Fibroblast of upper back skin (primary cell): Measurements from ENCODE around the gene NLK.

Experiments
- DNase-seq: peaks from one replicate; pipeline ENCODE4 v3.0.0-alpha.2; 2013

Gene NLK

DNA sequence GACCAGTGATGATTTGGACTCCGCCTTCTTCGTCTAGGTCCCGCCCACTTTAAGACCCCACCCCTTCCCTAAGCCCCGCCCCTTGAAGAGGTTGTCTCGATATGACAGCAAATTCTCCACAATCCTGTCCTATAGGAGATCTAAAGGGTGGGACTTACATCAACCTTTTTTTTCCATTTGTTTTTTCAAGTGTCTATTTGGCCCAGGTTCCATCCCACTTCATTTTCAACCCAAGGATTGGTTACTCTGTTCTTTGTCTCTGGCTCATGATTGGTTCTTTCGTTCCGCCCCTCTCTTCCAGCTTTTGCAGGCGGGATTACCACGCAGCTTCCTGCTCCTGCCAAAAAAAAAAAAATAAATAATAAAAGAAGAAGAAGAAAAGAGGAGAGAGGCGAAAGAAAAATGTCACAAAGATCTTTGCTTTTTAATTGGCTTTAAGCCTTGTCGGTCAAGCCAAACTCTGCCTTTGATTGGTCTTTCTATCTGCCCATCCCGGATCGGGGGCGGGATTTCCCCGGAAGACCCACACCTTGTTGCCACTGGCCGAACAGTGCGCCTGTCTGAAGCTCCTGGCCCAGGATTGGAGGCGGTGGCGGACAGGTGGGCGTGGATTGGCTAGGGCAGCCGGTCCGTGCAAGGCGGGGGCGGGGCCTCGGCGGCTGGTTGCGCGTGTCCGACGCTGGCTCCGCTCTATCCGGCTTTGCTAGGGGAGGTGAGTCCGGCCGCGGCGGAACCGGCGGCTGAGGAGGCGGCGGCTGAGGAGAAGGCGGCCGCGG is 1.2 kb upstream of the NLK start:
- peak; percentile 100 for DNase-seq

DNA sequence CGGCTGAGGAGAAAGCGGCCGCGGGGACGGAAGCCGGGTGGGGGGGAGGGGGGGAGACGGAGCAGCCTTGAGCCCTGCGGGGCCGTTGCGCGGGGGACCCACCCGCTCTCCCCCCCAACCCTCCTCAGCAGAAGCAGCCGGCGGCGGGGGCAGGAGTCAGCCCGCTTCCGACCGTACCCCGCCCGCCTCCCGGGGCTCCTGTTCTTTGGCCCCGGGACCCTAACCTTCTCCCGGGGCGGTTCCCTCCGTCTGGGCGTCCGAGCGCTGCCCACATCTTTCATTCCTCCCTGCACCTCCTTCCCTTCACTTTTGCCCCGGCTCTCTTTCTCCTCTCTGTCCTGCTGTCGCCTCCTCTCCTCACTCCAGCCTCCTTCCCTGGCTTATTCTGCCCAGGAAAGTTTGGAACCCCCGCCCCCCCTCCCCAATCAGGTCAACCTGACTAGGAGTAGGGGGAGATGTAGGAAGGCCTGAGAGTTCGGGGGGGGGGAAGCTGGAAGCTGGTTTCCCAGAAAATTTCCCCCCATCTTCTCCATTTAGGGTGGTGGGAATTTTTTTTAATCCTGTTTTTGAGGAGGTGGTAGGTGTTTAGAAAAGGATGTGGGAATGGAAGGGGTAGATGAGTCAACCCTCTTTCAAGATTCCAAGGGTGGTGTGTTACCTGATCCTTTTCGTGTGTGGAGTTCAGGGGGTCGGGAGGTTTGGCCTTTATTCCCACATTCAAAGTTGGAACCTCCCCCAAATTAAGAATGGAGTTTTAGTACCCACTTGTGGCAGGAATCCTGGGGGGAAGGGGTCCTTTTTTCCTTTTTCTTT is 427 bp upstream of the NLK start:
- no peak for DNase-seq

DNA sequence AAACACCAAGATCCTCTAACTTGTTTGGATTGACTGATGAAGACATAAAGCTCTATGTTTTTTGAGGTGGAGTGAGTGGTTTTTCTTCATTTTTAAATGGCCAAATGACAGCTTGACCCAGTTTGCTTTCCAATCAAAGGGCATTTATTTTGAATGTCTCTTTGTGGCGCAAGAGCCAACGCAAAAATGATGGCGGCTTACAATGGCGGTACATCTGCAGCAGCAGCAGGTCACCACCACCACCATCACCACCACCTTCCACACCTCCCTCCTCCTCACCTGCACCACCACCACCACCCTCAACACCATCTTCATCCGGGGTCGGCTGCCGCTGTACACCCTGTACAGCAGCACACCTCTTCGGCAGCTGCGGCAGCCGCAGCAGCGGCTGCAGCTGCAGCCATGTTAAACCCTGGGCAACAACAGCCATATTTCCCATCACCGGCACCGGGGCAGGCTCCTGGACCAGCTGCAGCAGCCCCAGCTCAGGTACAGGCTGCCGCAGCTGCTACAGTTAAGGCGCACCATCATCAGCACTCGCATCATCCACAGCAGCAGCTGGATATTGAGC is 329 bp downstream of the NLK start:
- no peak for DNase-seq

DNA sequence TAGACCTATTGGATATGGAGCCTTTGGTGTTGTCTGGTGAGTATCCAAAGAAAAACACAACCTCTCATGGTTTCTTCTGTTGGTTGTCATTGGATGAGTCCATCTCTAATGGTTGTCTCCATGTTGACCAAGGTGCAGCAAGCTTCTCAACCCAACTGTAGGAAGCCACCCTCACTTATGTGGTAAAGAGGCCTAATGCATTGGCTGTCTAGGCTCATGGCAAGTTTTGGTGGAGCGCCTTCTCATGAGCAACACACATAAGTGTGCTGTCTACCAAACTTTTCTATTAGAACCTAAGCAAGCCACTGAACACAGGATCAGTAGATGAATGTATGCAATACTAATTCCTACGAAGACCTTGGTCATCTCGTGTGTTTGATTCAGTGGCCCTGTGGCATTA is 819 bp downstream of the NLK start:
- no peak for DNase-seq

DNA sequence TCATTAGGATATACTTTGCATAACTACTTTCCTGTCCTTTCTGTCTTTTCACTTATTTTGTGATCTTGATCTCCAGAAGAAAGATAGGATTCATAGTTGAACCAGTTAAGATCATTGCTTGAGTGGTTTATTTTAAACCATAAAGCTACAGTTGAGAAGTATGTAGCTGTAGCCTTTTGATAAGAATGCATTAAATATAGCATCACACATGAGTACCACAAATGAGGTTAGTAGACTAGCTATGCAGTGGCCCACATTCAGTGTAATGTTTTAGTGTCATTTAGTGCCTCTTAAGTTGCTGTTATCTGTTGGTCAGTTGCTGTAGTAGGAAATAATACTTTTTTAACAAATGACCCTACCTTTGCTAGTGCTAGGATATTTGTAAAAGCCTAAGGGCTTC is 1.3 kb downstream of the NLK start:
- no peak for DNase-seq

DNA sequence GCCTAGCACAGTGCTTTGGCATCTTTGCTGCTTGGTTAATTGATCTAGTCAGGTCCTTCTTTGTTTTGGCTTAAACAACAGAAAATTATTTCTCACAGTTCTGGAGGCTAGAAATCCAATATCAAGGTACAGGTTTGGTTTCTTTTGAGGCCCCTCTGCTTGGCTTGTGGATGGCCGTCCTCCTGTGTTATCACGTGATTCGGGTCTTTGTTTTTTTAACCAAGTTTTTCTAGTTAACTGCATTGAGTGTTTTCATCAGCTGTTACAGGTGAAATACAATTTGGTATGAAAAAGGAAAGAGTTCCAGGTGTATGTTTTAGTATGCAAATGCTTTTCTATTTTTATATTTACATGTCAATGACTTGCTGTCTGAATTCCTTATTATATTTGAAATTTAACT is 2.8 kb downstream of the NLK start:
- no peak for DNase-seq

DNA sequence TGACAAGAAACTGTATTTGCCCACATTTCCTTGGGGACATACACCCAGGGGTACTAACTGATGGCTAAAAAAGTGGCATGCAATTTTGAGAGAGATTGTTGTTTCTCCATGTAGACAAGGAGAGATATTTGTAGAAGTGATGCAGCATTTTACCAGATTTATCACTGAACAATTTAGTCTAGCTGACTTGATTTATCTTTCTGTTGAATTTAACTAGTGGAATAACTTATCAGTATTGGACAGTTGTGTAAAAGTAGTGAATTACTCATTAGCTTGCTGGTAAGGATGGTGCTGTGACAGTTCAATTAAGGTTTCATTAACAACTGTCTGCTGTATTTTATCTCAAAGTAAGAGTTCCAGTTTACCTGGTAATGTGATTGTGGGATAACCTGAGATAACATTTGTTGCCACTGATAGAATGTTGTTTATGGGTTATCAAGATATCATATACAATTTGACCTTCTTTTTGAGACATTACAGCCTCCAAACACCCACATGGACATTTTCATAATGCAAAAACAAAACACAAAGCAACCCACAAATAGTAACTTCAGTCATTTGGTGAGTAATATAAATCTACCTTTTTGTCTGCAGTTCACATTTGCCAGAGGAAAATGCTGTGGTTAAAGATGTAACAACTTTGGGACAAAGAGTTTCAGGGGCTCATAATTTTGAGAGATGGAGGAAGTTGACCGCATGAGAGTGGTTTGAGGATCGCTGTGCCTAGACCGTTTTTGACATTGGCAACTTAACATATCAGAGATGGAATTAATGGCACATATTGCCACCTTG is 3.8 kb downstream of the NLK start:
- DNase-seq = no peak

DNA sequence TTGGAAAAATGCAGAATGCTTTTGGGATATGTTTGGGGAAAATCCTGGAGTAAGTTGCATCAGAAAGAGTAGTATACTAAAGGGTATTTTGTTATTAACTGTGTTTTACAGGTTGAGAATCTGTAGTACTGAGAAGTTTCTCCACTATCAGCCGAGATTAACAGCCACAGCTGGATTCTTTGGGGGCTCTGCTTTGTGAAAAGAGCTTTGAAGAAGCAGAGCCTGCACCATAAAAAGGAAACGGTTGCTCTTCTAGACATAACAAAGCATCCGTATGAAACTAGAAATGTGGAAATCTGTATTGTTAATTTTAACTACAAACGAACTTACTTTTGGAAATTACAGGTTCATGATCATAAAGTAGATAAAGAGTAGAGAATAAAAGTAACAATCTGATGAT is 5.3 kb downstream of the NLK start:
- DNase-seq = no peak

DNA sequence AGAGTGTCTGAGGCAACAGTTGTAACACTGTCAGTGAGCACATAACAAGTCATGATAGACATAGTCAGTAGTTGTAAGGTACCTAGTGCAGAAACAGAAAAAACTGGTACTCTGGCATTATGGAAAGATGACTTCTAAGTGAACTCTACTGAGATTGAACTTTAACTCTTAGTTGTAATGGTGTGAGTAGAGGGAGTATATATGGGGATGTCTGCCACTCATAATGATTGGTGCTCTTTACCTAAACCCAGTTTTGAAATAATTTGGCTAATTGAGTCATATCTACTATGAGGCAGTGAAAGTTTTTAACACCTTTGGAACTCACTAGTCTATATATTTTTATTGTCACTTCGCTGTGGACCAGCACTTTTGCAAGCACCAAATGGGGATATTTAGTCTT is 6.6 kb downstream of the NLK start:
- no peak for DNase-seq

DNA sequence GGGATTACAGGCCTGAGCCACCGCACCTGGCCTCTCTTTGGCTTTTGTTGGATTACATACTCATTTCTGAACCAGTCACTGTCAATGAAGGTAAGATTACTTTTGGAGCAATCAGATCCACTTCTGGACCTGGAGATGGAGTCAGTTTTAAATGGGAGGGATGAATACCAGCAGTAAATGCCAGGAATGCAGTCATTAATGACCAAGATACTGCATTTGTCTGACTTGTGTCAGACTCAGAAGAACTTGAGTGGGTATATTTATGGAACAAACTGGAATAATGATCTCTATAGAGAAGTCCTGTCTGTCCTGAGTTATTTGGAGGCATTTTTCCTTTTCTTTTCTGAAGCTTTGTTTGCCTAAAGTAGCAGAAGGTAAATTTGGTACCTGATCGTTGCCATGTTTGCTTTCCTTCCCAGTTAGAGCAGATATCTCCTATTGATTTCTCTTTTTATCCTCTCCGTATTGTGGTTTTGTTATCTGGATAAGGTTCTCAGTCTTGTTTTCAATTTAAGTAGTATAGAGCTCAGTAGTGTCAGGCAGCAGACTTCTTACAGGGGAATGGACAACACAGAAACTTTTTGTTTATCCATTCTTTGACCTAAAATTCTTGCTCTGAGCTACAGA is 10.7 kb downstream of the NLK start:
- peak; percentile 14 for DNase-seq

DNA sequence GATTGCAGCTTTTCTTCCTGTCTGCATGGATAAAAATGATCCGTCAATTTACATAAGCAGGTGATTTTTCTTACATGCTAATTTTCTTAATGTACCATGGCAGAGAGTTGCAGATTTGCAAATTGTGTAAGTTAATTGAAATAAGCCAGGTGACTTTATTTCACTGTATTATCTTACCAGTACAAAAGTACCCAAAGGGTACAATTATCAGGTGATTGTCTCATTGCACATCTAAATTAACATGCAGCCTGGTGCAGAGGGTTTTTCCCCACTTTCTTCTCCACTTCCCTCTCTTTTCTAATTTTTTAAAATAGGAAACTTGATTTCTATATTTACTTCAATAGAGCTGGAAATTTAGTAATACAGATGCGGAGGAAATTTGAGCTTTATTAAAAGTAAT is 11.2 kb downstream of the NLK start:
- no peak for DNase-seq

DNA sequence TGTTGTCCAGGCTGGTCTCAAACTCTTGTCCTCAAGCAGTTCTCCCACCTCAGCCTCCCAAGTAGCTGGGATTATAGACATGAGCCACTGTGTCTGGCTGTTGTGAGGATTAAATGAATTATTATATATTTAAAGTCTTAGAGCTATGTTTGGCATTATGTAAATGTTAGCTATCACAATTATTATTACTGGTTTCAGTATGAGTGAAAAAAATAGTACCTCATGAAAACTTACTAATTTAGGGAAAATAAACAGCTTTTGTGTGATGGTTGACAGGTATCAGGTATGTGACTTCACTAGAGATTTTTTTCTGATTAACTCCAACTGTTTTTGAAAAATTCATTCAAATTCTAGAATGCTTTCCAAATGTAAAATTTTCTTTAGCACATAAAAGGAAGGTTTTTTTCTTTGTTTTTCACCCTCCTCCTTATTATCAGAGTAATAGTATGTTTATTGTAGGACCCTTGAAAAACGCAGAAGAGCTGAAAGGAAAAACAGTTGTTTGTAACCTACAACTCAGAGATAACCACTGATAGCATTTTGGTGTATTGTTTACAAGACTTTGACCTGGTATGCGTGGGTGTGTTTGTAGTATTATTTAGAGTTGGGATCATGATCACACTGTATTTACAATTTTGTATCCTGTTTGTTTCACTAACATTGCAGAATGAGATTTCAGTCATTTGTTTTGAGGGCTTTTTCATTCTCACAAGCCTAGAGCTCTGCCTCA is 13.2 kb downstream of the NLK start:
- DNase-seq = no peak

DNA sequence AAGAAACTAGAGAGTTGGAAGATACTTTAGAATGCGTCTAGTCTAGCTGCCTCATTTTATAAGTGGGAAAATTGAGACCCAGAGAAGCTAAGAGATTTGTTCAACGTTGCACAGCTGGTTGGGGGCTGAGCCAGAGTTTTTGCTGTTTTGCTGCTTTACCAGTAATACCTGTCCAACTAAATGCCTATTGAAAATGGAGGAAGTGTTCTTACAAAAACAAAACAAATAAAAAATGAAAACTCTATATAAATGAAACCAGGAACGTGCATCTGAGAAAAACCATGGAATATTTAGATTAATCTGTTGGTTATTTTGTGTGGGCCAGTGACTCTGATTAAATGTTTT is 13.8 kb downstream of the NLK start:
- no peak for DNase-seq

DNA sequence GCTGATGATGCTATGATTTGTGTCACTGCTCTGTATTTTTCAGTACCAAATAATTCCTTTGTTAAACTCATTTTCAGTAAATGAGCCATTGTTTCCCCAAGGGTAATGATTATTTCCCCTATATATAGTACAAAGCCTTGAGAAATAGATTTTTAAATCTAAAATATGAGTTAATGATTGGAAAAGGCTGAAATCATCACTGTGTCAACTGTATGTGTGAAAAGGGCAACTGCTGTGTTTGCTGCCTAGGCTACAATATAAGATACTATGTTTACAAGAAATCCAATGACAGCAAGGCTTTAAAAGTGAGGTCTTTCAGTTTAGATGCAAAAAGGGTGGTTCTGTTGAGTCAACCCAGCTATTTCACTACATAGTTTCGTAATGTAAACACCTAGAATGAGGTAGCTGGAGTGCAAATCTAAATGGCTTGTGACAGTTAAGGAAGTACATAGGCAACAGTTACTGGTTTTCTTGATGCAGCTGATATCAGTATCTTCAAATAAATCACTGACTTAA is 15.3 kb downstream of the NLK start:
- no peak for DNase-seq

DNA sequence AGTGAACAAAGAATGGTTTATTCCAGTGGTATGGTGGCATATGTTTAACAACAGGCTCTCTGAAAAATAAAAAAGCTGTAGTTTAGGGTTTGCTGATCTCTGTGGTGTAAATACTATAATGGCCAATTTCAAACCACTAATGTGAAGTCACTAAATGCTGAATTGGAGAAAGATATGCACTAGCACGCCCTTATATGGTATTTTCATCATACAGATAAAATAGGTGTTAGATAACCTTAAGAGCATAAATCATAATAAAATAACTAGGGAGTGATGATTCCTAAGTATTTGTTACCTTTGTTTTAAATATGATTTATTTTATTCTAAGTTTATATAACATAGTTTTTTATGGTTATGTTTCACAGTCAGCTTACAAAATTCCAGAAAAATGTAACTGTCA is 17.2 kb downstream of the NLK start:
- DNase-seq = no peak

DNA sequence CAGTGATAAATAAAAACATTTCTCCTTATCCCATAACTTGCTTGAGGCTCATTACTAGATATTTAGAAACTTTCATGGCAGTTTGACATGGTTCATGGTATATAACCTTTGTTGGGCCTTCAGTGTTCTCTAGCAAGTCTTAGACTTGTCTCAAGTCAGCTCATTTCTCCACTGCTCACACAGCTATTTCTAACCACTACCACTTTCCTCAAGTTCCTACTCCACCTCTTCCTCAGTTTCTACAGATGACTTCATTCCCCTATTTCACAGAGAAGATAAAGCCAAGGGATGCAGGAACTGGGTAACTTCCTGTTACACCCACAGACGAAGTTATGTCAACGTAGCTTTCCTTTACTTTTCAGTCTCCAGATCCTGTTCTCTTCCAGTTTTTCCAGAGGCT is 23.2 kb downstream of the NLK start:
- no peak for DNase-seq

DNA sequence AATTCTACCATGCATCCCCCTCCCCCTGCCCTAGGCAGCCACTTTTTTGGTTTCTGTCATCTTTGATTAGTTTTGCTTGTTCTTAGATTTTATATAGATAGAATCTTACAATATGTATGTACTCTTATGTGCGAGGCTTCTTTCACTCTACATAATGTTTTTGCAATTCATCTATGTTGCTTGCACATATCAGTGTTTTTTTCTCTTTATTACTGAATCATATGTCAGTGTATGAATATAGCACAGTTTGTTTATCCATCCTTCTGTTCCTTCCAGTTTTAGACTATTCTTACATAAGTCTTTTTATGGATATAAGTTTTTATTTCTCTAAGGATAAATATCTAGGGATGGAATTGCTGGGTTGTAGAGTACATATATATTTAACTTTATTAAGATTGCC is 26.6 kb downstream of the NLK start:
- no peak for DNase-seq

DNA sequence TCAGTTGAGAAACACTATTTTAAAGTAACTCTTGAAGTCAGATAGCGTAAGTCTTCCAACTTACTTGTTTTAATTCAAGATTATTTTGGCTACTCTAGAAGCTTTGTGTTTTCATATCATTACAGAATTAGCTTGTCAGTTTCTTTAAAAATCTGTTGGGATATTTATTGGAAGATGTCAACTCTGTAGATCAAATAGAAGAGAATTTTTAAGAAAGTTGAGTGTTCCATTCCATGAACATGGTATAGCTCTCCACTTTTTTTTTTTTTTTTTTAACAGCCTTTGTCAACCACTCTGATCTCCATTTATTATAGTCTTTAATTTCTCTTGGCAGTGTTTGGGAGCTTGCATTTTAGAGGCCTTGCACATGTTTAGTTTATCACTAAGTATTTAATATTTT is 28.7 kb downstream of the NLK start:
- DNase-seq = no peak

DNA sequence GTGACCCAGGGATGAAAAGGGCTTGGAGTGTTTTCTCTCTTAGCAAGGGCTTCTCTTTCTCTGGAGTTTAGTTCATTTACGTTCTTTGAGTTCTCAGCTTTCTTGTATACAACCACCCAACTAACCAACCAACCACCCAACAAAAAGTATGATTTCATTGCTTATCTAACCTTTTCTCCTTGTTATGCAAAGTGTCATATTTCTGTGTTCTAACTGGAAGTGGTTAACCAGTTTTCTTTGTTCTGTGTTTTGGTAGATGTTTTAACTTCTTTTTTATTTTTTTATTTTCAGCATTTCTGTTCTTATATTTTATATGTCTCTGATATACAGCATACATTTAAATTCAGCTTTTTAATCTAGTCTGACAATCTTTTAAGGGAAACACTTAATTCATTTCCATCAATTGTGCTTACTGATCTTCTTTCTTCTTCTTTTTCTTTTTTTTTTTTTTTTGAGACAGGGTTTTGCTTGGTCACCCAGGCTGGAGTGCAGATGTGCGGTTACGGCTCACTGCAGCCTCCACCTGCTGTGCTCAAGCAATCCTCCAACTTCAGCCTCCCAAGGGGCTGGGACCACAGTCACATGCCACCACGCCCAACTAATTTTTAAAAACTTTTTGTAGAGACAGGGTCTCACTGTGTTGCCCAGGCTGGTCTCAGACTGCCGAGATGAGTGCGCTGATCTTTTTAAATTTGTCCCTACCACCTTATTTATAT is 29.6 kb downstream of the NLK start:
- DNase-seq = no peak

DNA sequence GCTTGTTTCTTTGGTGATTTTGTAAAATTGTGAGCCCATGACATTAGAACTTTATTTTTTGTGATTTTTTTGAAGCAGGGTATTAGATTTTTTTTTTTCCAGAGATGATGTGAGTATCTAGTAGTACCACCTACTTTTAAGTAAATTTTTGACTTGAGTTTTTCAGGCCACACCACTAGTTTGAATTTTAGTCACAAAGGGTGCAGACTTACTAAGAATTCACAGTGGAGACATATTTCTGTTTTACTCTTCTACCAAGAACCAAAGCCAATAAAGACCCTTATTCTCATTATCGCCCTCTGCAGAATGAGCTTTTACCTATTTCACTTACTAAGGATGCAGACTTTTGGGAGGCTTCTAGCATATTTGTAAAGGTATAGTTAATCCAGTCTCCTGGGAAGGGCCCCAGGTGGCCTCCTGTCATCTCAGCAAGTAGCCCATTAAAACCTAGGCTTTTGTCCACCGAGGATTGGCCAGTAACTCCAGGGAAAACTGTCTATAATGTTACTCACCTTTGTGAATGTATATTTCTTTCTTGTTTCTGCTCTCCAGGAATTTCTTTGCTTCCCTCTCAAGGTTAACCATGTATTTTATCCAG is 30.6 kb downstream of the NLK start:
- DNase-seq = no peak

DNA sequence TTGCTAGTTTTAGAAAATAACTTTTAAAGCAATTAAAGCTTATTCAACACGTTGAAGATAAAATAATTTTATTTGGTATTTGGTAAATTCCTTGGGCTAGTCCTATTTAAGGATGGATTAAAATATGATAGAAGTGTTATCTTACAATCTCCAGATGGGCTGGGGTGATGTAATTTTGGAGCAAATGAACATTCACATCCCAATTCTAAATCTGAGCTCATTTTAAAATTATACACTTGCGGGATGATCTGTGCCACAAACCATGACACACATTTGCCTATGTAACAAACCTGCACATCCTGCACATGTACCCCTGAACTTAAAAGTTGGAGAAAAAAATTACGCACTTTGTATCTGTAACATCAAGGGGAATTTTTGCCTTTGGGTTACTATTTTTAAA is 31.5 kb downstream of the NLK start:
- DNase-seq = no peak
